HepG2 (cell line): ENCODE measurements around the gene SPX. TPM values are rescaled to one million over a fixed set of nuclear protein-coding genes. Genes with fewer than 3 reads are reported as not detected.

Experiments
- ATAC-seq: fragments of 200-7000 bp; cut with Tn5 transposase; 3 replicates; pipeline ENCODE4 v1.9.1; 2020; ENCODE audit warnings: mild to moderate bottlenecking, moderate library complexity
- BruUV-seq: library from RNA; stranded (reverse); fragments of 400-500 nt; replicated peaks from 2 replicates; lab custom pipeline; 2021; lab: Mats Ljungman, UMichigan
- CTCF ChIA-PET: fragments of 300-600 bp; formaldehyde crosslinking; extraction: SDS; loops from one replicate; lab custom pipeline; 2021; ENCODE audit warnings: low total read pairs, inconsistent platforms, low intra/inter-chr PET ratio; lab: Yijun Ruan, JAX
- POLR2A ChIA-PET: fragments of 350-600 bp; sonication (Branson Sonifier 250); formaldehyde crosslinking; loops from one replicate; lab custom pipeline; 2020; ENCODE audit warnings: antibody characterized with exemption, inconsistent platforms; lab: Yijun Ruan, JAX
- DNase-seq: peaks from one replicate; pipeline ENCODE4 v3.0.0-alpha.2; 2015; ENCODE audit warnings: low spot score
- FAIRE-seq: peaks from 3 replicates; lab custom pipeline; 2011; peaks lifted over from hg19 to GRCh38; lab: Jason Lieb, UNC
- H2AFZ ChIP-seq: one replicate; pipeline ENCODE4 v1.6.1; 2011; ENCODE audit warnings: low read length, inconsistent platforms
- H3K27ac ChIP-seq: fragments of 300-600 bp; 3 replicates; pipeline ENCODE4 v1.8.0; 2011; ENCODE audit warnings: mixed run types, mild to moderate bottlenecking, mixed read lengths, low read length, inconsistent platforms; ENCODE audit not compliant: insufficient read depth; ENCODE audit errors: extremely low read length
- H3K27me3 ChIP-seq, 2 experiments: fragments of 200-600 bp in 1 of 2; 2 replicates in 1 of 2; 3 replicates in 1 of 2; pipeline versions ENCODE4 v1.6.0 to v1.8.0; 2011; ENCODE audit warnings: low read length in 2 of 2, mild to moderate bottlenecking in 2 of 2, moderate library complexity in 2 of 2, inconsistent platforms in 1 of 2; ENCODE audit not compliant: insufficient read depth in 2 of 2, control insufficient read depth in 1 of 2
- H3K36me3 ChIP-seq, 2 experiments: fragments of 200-600 bp in 1 of 2; replicated peaks in 1 of 2; 2 replicates in 1 of 2; 3 replicates in 1 of 2; pipeline versions ENCODE4 v1.5.1 to v1.8.0; 2011; ENCODE audit warnings: low read length in 2 of 2, inconsistent platforms in 1 of 2; ENCODE audit not compliant: insufficient read depth in 2 of 2, control insufficient read depth in 1 of 2
- H3K4me1 ChIP-seq: 2 replicates; pipeline ENCODE4 v1.5.1; 2012; ENCODE audit warnings: low read length, inconsistent platforms; ENCODE audit not compliant: insufficient read depth
- H3K4me2 ChIP-seq: 2 replicates; pipeline ENCODE4 v1.6.0; 2011; ENCODE audit warnings: low read depth, low read length, inconsistent platforms
- H3K4me3 ChIP-seq, 3 experiments: fragments of 200-600 bp in 1 of 3; sonication (generic), shearing (Covaris generic) in 1 of 3; replicated peaks in 1 of 3; 2 replicates each; pipeline ENCODE4 v1.5.1; 2011 to 2016; ENCODE audit warnings: low read length in 3 of 3, inconsistent platforms in 2 of 3, low read depth in 2 of 3, mild to moderate bottlenecking in 2 of 3, control low read depth in 1 of 3, mixed read lengths in 1 of 3; ENCODE audit not compliant: insufficient read depth in 1 of 3
- H3K79me2 ChIP-seq: one replicate; pipeline ENCODE4 v1.6.1; 2011; ENCODE audit warnings: low read length, inconsistent platforms; ENCODE audit not compliant: insufficient read depth
- H3K9ac ChIP-seq: 2 replicates; pipeline ENCODE4 v1.6.0; 2011; ENCODE audit warnings: mild to moderate bottlenecking, low read depth, low read length, inconsistent platforms; ENCODE audit not compliant: insufficient read depth
- H3K9me3 ChIP-seq: 2 replicates; pipeline ENCODE4 v1.5.1; 2012; ENCODE audit warnings: mild to moderate bottlenecking, low read length
- H4K20me1 ChIP-seq: 2 replicates; pipeline ENCODE4 v1.6.0; 2011; ENCODE audit warnings: inconsistent platforms, mild to moderate bottlenecking, low read length, moderate library complexity; ENCODE audit not compliant: insufficient read depth
- FOXK1 ChIP-seq: sonication (generic); formaldehyde crosslinking; IDR thresholded peaks from 2 replicates; pipeline ENCODE4 v1.4.0; 2020; ENCODE audit warnings: low read depth, missing genetic modification reagents, borderline replicate concordance
- HNRNPL ChIP-seq: fragments of 200-400 bp; formaldehyde crosslinking; IDR thresholded peaks from 2 replicates; pipeline ENCODE4 v1.6.1; 2017; ENCODE audit warnings: mild to moderate bottlenecking, low read depth, low read length
- IRF1 ChIP-seq: sonication (generic); formaldehyde crosslinking; IDR thresholded peaks from 2 replicates; pipeline ENCODE4 v1.4.0; 2020; ENCODE audit warnings: low read depth, mild to moderate bottlenecking, missing genetic modification reagents
- NR2C2 ChIP-seq: sonication (generic); formaldehyde crosslinking; IDR thresholded peaks from 2 replicates; pipeline ENCODE4 v1.4.0; 2020; ENCODE audit warnings: missing genetic modification reagents, mild to moderate bottlenecking, moderate library complexity, borderline replicate concordance
- PHF21A ChIP-seq: sonication (generic); formaldehyde crosslinking; IDR thresholded peaks from 2 replicates; pipeline ENCODE4 v1.5.0; 2020; ENCODE audit warnings: mild to moderate bottlenecking, missing genetic modification reagents
- SSRP1 ChIP-seq: IDR thresholded peaks from 2 replicates; pipeline ENCODE4 v1.6.1; 2016; ENCODE audit warnings: control low read depth
- ZNF230 ChIP-seq: sonication (generic); formaldehyde crosslinking; IDR thresholded peaks from 2 replicates; pipeline ENCODE4 v1.4.0; 2020; ENCODE audit warnings: mild to moderate bottlenecking, missing genetic modification reagents
- ZNF383 ChIP-seq: sonication (generic); formaldehyde crosslinking; IDR thresholded peaks from 2 replicates; pipeline ENCODE4 v1.4.0; 2020; ENCODE audit warnings: missing genetic modification reagents, mild to moderate bottlenecking, borderline replicate concordance
- ZNF704 ChIP-seq: sonication (generic); formaldehyde crosslinking; IDR thresholded peaks from 2 replicates; pipeline ENCODE4 v1.8.1; 2023; ENCODE audit warnings: mild to moderate bottlenecking, inconsistent platforms, moderate library complexity, missing genetic modification reagents, borderline replicate concordance
- ZNF740 ChIP-seq: sonication (generic); formaldehyde crosslinking; IDR thresholded peaks from 2 replicates; pipeline ENCODE4 v1.4.0; 2020; ENCODE audit warnings: missing genetic modification reagents
- ZNF747 ChIP-seq: sonication (generic); formaldehyde crosslinking; IDR thresholded peaks from 2 replicates; pipeline ENCODE4 v1.8.1; 2023; ENCODE audit warnings: missing genetic modification reagents, mild to moderate bottlenecking, borderline replicate concordance
- ZNF841 ChIP-seq: sonication (generic); formaldehyde crosslinking; IDR thresholded peaks from 2 replicates; pipeline ENCODE4 v1.8.1; 2023; ENCODE audit warnings: missing genetic modification reagents, borderline replicate concordance
- WGBS: methylation state at CpG from one replicate; pipeline ENCODE4 v1.1.6; 2017; ENCODE audit warnings: low lambda C conversion rate; 5-methylcytosine and 5-hydroxymethylcytosine counted together
- in situ Hi-C: cut with HindIII; loops from 2 replicates; pipeline ENCODE4 v1.10.0; 2017; ENCODE audit warnings: low pct_unique_long_range_greater_than_20kb; ENCODE audit not compliant: extremely low pct_ligation_motif_present
- intact Hi-C: fragments of 100-400 bp; cut with micrococcal nuclease; formaldehyde crosslinking; loops from one replicate; pipeline ENCODE4 v1.10.0; 2022; ENCODE audit not compliant: unreplicated experiment
- polyA plus RNA-seq, 8 experiments: library from polyadenylated mRNA; depleted of rRNA in 3 of 8; stranded (reverse) in 7 of 8; unstranded in 1 of 8; fragments of >200 nt; fragmentation: Illumina TruSeq in 4 of 8; extraction: Trizol in 4 of 8; gene quantifications; 2 replicates each; pipeline versions ENCODE4 v1.2.1 to v1.2.3, GENCODE V29; 2011 to 2016; ENCODE audit warnings: low read depth in 4 of 8, missing spikeins in 1 of 8, mixed read lengths in 1 of 8; ENCODE audit not compliant: insufficient read depth in 1 of 8
- total RNA-seq, 5 experiments: library from RNA; depleted of rRNA; stranded (reverse); fragments of >200 nt; fragmentation: Illumina TruSeq; extraction: Trizol; gene quantifications; 2 replicates each; pipeline ENCODE4 v1.2.3, GENCODE V29; 2016; ENCODE audit warnings: low read depth in 1 of 5
- TF ChIP-seq, protein P1 (sequence below): sonication (generic); formaldehyde crosslinking; IDR thresholded peaks from 2 replicates; pipeline ENCODE4 v1.4.0; 2020; ENCODE audit warnings: mild to moderate bottlenecking, missing genetic modification reagents, borderline replicate concordance
- TF ChIP-seq, protein P2 (sequence below), 2 experiments: fragments of 450-650 bp in 1 of 2; sonication (generic) in 1 of 2; formaldehyde crosslinking; IDR thresholded peaks; 2 replicates each; pipeline versions ENCODE4 v1.5.0 to v1.8.0; 2020 to 2022; ENCODE audit warnings: mild to moderate bottlenecking in 1 of 2, missing genetic modification reagents in 1 of 2

SPX gene
- total and polyA plus RNA-seq, 2 of the 13 experiments (the other 11 are each of a cell fraction or from before 2014, with no cell fraction given) = 0.07 to 0.16 TPM

DNA sequence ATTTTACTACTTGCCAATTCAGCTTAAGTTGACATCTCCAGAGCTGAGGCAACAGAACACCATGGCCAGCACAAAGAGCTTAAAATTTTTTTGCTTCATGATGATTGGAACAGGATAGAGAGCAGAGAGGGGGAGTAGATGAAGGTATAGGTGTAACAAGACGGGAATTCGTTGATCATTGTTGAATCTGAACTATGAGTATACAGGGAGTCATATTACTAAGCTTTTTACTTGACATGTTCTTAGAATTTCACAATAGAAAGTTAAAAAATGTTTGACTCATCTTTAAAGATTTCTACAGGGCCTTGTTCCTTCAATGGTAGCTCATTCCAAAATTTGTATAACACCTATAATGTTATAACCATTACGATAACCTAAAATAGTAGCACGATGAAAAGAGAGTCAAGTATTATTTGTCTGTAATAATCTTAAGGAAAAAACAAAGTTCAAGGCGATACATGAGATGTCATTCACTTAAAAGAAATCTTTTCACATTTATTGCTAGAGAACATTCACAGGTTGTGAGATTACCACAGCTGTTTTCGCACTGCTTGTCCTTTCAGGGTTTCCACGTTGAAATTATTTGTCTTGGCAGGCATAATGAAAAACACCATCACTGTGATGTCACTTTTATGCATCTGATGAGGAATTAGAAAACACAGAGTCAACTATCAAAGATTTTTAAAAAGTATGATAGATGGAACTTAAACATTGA lies 33.9 kb downstream of the SPX start:
- intact Hi-C loops = no loop called here
- FAIRE-seq = no peak
- Histone ChIP-seq H3K9ac (no peak overlapping the region), H3K9me3 (no peaks in the 10 kb centered on the region), H3K79me2 (no peaks in the 10 kb centered on the region), H2AFZ (no peak overlapping the region), H3K4me3 (no peak overlapping the region), H3K36me3 (no peaks in the 10 kb centered on the region), H3K4me2 (no peak overlapping the region), H3K4me1 (peaks cover 50% of the 10 kb centered on the region), H3K27ac (no peak overlapping the region), H4K20me1 (no peaks in the 10 kb centered on the region), H3K27me3 (no peaks in the 10 kb centered on the region)
- POLR2A ChIA-PET = no interaction called here
- ATAC-seq = no peak
- 62% methylated on average over 7 of the region's 7 CpGs for WGBS
- no TSS peak for BruUV-seq
- CTCF ChIA-PET = no interaction called here
- no peak for DNase-seq
- in situ Hi-C loops = no loop called here
- TF ChIP-seq, protein P1, sequence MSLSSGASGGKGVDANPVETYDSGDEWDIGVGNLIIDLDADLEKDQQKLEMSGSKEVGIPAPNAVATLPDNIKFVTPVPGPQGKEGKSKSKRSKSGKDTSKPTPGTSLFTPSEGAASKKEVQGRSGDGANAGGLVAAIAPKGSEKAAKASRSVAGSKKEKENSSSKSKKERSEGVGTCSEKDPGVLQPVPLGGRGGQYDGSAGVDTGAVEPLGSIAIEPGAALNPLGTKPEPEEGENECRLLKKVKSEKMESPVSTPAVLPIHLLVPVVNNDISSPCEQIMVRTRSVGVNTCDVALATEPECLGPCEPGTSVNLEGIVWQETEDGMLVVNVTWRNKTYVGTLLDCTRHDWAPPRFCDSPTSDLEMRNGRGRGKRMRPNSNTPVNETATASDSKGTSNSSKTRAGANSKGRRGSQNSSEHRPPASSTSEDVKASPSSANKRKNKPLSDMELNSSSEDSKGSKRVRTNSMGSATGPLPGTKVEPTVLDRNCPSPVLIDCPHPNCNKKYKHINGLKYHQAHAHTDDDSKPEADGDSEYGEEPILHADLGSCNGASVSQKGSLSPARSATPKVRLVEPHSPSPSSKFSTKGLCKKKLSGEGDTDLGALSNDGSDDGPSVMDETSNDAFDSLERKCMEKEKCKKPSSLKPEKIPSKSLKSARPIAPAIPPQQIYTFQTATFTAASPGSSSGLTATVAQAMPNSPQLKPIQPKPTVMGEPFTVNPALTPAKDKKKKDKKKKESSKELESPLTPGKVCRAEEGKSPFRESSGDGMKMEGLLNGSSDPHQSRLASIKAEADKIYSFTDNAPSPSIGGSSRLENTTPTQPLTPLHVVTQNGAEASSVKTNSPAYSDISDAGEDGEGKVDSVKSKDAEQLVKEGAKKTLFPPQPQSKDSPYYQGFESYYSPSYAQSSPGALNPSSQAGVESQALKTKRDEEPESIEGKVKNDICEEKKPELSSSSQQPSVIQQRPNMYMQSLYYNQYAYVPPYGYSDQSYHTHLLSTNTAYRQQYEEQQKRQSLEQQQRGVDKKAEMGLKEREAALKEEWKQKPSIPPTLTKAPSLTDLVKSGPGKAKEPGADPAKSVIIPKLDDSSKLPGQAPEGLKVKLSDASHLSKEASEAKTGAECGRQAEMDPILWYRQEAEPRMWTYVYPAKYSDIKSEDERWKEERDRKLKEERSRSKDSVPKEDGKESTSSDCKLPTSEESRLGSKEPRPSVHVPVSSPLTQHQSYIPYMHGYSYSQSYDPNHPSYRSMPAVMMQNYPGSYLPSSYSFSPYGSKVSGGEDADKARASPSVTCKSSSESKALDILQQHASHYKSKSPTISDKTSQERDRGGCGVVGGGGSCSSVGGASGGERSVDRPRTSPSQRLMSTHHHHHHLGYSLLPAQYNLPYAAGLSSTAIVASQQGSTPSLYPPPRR (CRISPR knock-in tag) = no peak
- no peak for TF ChIP-seq ZNF704 (CRISPR knock-in tag)
- no peak for TF ChIP-seq SSRP1
- no peak for TF ChIP-seq ZNF230 (CRISPR knock-in tag)
- no peak for TF ChIP-seq ZNF383 (CRISPR knock-in tag)
- TF ChIP-seq ZNF747 (CRISPR knock-in tag) = no peak
- TF ChIP-seq IRF1 (CRISPR knock-in tag) = no peak
- TF ChIP-seq, protein P2, sequence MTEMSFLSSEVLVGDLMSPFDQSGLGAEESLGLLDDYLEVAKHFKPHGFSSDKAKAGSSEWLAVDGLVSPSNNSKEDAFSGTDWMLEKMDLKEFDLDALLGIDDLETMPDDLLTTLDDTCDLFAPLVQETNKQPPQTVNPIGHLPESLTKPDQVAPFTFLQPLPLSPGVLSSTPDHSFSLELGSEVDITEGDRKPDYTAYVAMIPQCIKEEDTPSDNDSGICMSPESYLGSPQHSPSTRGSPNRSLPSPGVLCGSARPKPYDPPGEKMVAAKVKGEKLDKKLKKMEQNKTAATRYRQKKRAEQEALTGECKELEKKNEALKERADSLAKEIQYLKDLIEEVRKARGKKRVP (CRISPR knock-in tag; IDR thresholded peaks at IDR 0.05) = no peak
- no peak for TF ChIP-seq ZNF740
- no peak for TF ChIP-seq NR2C2 (CRISPR knock-in tag)
- TF ChIP-seq PHF21A (CRISPR knock-in tag) = no peak
- no peak for TF ChIP-seq FOXK1
- no peak for TF ChIP-seq HNRNPL
- TF ChIP-seq ZNF841 (CRISPR knock-in tag) = no peak
